GM12878 (cell line): ENCODE data around the gene PTGS1.

Experiments
- EZH2 ChIP-seq: IDR thresholded peaks from 2 replicates; pipeline ENCODE4 v1.6.1; 2012; ENCODE audit warnings: low read depth, mild to moderate bottlenecking, control low read depth, inconsistent platforms, low read length, borderline replicate concordance; ENCODE audit not compliant: control insufficient read depth
- NBN ChIP-seq: fragments of 450-650 bp; IDR thresholded peaks from 2 replicates; pipeline ENCODE4 v1.6.1; 2016
- POLR2A ChIP-seq: IDR thresholded peaks from 2 replicates; pipeline ENCODE4 v1.6.1; 2011; ENCODE audit warnings: low read depth, mild to moderate bottlenecking, low read length
- ZBTB4 ChIP-seq: fragments of 450-650 bp; formaldehyde crosslinking; IDR thresholded peaks from 2 replicates; pipeline ENCODE4 v1.4.0; 2022; ENCODE audit warnings: mild to moderate bottlenecking, moderate library complexity
- ZNF24 ChIP-seq: fragments of 450-650 bp; IDR thresholded peaks from 2 replicates; pipeline ENCODE4 v1.6.1; 2017; ENCODE audit warnings: antibody characterized with exemption, mild to moderate bottlenecking

GRCh38 chr9:122325124-122325523 lies 45.7 kb upstream of the PTGS1 start:
- no peak for TF ChIP-seq POLR2A
- no peak for TF ChIP-seq NBN
- no peak for TF ChIP-seq ZNF24
- TF ChIP-seq EZH2: no peak
- TF ChIP-seq ZBTB4 (CRISPR knock-in tag): no peak
